ENCODE results near the gene B3GNT5. TPM values are rescaled to one million over a fixed set of nuclear protein-coding genes. Genes with fewer than 3 reads are reported as not detected.

Gene B3GNT5
- total and polyA plus RNA-seq, 10 of the 15 experiments (the other 5 are each of a cell fraction or from before 2014, with no cell fraction given): 0.24 to 1.1 (median 0.48) TPM

GRCh38 chr3:183259621-183260020 lies 6.6 kb downstream of the B3GNT5 start (continued):
- no peak for TF ChIP-seq CHD2 (IDR thresholded peaks at IDR 0.05; ENCODE audit: borderline replicate concordance, low read depth, low read length)
- TF ChIP-seq KAT2A (conservative IDR thresholded peaks at IDR 0.05; ENCODE audit: control insufficient read depth, low read depth, low read length): no peak
- no peak for TF ChIP-seq FOS (IDR thresholded peaks at IDR 0.05; ENCODE audit: borderline replicate concordance, extremely low read depth, insufficient read length)
- no peak for TF ChIP-seq PML (IDR thresholded peaks at IDR 0.05; ENCODE audit: low read length)
- TF ChIP-seq ASH2L (IDR thresholded peaks at IDR 0.05; ENCODE audit: borderline replicate concordance, low read depth): no peak
- TF ChIP-seq ZNF622 (IDR thresholded peaks at IDR 0.05): no peak
- TF ChIP-seq IKZF1 (conservative IDR thresholded peaks at IDR 0.05): no peak
- no peak for TF ChIP-seq MEF2A (IDR thresholded peaks at IDR 0.05; ENCODE audit: insufficient read depth, low read depth, low read length)
- no peak for TF ChIP-seq GATAD2B (conservative IDR thresholded peaks at IDR 0.05; ENCODE audit: low read depth)
- no peak for TF ChIP-seq USF2 (IDR thresholded peaks at IDR 0.05; ENCODE audit: borderline replicate concordance, low read depth, low read length)
- no peak for TF ChIP-seq BMI1 (IDR thresholded peaks at IDR 0.05; ENCODE audit: borderline replicate concordance)
- TF ChIP-seq BRCA1 (IDR thresholded peaks at IDR 0.05; ENCODE audit: low read depth, low read length): no peak

DNA sequence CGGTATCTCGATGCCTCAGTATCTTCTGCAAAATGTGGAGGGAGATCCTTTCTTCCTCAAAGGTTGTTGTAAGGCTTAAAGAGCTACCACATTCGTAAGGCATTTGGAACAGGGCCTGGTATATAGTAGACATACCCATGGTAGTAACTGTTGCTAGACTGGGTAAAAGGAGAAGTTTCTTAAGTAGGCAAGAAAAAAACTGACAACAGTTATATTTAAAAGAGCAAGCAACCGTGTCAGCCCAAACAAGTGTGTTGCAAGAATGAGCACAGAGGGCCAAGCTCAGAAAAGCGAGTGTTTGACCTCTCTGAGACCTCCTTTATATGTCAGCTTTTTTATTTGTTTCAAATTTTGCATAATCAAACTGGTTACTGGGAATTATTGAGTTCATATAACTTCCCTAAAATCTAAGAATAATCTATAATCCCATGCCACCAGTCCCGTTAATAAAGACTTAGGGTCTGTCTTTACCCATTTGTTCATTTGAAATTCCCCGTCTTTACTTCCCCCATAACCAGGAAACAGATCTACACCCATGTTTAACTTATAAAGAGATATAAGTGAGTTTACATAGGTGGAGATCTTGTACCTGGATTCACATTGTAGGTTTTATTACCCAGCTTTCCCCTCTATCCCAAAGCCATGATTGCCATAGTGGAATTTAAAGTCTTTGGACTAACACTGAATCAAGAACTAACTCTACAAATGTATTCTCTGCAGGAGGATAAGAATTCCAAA lies 7.3 kb downstream of the B3GNT5 start:
- Histone ChIP-seq H3K79me2 (ENCODE audit: control insufficient read depth, insufficient read depth, low read length) (no peaks in the 10 kb centered on the region), H3K27ac (ENCODE audit: control insufficient read depth, insufficient read depth) (no peak overlapping the region), H3K36me3 (ENCODE audit: control insufficient read depth in 2 of 2, insufficient read depth in 2 of 2, low read length in 1 of 2) (no peaks in the 10 kb centered on the region), H3K9me3 (replicated peaks; ENCODE audit: control insufficient read depth, insufficient read depth, low read length) (no peaks in the 10 kb centered on the region), H3K4me3 (no peak overlapping the region), H3K4me2 (ENCODE audit: control insufficient read depth, insufficient read depth) (no peak overlapping the region), H3K27me3 (replicated peaks in 1 of 2; ENCODE audit: control insufficient read depth in 2 of 2, insufficient read depth in 2 of 2, low read length in 1 of 2) (peaks cover 0 to 5% of the 10 kb centered on the region in 2 experiments; a peak in 2 of 4 replicates), H2AFZ (ENCODE audit: control insufficient read depth, low read depth, low read length) (no peak overlapping the region), H3K9ac (ENCODE audit: control insufficient read depth, insufficient read depth, low read length) (no peak overlapping the region), H3K4me1 (ENCODE audit: control insufficient read depth, insufficient read depth, low read length) (no peaks in the 10 kb centered on the region), H4K20me1 (ENCODE audit: control insufficient read depth, insufficient read depth) (no peaks in the 10 kb centered on the region)
- no peak for TF ChIP-seq TCF7 (IDR thresholded peaks at IDR 0.05; ENCODE audit: borderline replicate concordance)
- TF ChIP-seq RBBP5 (conservative IDR thresholded peaks at IDR 0.05): no peak
- TF ChIP-seq PAX5 (IDR thresholded peaks at IDR 0.05; ENCODE audit: borderline replicate concordance, low read depth, low read length): no peak
- TF ChIP-seq, protein P1, sequence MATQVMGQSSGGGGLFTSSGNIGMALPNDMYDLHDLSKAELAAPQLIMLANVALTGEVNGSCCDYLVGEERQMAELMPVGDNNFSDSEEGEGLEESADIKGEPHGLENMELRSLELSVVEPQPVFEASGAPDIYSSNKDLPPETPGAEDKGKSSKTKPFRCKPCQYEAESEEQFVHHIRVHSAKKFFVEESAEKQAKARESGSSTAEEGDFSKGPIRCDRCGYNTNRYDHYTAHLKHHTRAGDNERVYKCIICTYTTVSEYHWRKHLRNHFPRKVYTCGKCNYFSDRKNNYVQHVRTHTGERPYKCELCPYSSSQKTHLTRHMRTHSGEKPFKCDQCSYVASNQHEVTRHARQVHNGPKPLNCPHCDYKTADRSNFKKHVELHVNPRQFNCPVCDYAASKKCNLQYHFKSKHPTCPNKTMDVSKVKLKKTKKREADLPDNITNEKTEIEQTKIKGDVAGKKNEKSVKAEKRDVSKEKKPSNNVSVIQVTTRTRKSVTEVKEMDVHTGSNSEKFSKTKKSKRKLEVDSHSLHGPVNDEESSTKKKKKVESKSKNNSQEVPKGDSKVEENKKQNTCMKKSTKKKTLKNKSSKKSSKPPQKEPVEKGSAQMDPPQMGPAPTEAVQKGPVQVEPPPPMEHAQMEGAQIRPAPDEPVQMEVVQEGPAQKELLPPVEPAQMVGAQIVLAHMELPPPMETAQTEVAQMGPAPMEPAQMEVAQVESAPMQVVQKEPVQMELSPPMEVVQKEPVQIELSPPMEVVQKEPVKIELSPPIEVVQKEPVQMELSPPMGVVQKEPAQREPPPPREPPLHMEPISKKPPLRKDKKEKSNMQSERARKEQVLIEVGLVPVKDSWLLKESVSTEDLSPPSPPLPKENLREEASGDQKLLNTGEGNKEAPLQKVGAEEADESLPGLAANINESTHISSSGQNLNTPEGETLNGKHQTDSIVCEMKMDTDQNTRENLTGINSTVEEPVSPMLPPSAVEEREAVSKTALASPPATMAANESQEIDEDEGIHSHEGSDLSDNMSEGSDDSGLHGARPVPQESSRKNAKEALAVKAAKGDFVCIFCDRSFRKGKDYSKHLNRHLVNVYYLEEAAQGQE (IDR thresholded peaks at IDR 0.05; ENCODE audit: low read depth, low read length): no peak
- TF ChIP-seq MEF2B (IDR thresholded peaks at IDR 0.05; ENCODE audit: partially characterized antibody, poor library complexity, severe bottlenecking): no peak
- ATAC-seq (no peak; the same call in none of the 3 replicates), DNase-seq (ENCODE audit: low read depth, low spot score) (no peak), FAIRE-seq (no peak)
- no TSS peak for BruUV-seq (replicated peaks)
- ChIA-PET SMC1A (ENCODE audit: uncharacterized antibody, unreplicated experiment) (interaction anchor here (1.3 to 2.5 kb wide), 5 partner anchors 19 to 122 kb away, joined by 3 to 11 read pairs (median 5); no protein-coding TSS in a partner anchor), POLR2A (interaction anchor here (0.6 kb wide), 1 partner anchor 28 kb away, joined by 4 read pairs; no protein-coding TSS in a partner anchor), RAD21 (ENCODE audit: unreplicated experiment) (no interaction called here), CTCF (interaction anchor here (0.9 to 4.3 kb wide), 4 partner anchors 49 to 124 kb away, joined by 3 to 21 read pairs (median 3); no protein-coding TSS in a partner anchor)
- WGBS (ENCODE audit: insufficient coverage, insufficient replicate concordance, low lambda C conversion rate, missing lambda C conversion rate): 21% methylated on average over 7 of the region's 7 CpGs
- intact Hi-C loops (cut with micrococcal nuclease; ENCODE audit: unreplicated experiment) (no loop called here), in situ Hi-C loops (cut with MboI) (no loop called here)
